DMS 273 (cell line): ENCODE results near the gene ATP6V0E2.

Experiments
- DNase-seq: peaks from one replicate; lab custom pipeline; 2025; ENCODE audit not compliant: unreplicated experiment; lab: John Stamatoyannopoulos, UW

Gene ATP6V0E2

GRCh38 chr7:149838224-149838991 lies 35.4 kb upstream of the ATP6V0E2 start, which contains the start of gene ZNF862:
TSS of gene ZNF862 (plus strand) at chr7:149838375. CDS start at chr7:149838612, 237 bp downstream.
- DNase-seq, result peak; percentile 100

- DNase-seq, result peak; percentile 68
Measured at GRCh38 chr7:149838992-149839408, 34.8 kb upstream of the ATP6V0E2 start.

DNA sequence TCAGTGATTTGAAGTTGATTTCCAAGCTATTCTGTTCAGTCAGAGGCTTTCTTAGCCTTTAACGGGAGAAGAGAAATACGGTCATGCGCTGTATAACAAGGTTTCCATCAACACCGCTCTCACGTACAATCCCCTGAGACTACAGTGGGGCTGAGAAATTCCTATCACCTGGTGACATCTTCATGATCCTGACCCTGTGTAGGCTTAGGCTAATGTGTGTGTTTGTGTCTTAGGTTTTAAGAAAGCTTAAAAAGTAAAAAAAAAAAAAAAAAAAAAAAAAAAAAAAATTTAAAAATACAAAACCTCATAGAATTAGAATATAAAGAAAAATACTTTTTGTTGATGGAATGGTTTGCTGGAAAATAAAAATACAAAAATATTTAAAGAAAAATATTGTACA lies 33.8 kb upstream of the ATP6V0E2 start:
- no peak for DNase-seq

- no peak for DNase-seq
Measured at GRCh38 chr7:149843566-149843965, 30.2 kb upstream of the ATP6V0E2 start.

- DNase-seq, result no peak
Measured at GRCh38 chr7:149844445-149844844, 29.3 kb upstream of the ATP6V0E2 start.

DNA sequence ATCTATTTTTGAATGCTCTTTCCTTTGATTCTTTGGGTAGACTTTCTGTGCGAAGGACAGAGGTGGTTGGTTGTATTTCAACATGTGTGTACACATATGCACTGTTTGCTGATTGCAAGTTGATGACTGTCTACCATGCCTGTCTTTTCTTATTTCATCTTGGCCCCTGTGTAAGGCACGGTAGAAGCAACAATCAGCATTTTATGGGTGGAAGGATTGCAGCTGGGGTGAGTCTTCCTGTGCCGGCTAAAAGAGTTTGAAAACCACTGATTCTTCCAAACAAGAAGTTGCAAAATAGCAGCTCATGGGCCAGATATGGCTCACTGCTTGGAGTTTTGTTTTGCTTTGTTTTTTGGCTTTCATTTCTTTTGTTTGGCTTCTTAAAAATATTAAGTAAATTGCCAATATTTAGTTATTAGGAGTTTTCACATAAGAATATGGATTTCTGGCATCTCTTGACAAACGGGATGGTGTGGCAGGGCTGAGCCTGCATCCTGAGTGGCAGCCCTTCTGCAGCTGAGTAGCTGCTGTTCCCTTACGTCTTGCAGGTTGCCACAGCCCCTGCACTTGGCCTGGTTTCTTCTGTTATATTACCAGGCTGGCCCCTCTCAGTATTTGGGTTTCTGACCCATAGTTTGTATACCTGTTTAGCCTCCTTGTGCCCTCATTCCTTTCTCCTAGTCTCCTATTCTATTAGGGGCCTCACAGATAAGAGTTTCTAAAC lies 28.4 kb upstream of the ATP6V0E2 start:
- no peak for DNase-seq

DNA sequence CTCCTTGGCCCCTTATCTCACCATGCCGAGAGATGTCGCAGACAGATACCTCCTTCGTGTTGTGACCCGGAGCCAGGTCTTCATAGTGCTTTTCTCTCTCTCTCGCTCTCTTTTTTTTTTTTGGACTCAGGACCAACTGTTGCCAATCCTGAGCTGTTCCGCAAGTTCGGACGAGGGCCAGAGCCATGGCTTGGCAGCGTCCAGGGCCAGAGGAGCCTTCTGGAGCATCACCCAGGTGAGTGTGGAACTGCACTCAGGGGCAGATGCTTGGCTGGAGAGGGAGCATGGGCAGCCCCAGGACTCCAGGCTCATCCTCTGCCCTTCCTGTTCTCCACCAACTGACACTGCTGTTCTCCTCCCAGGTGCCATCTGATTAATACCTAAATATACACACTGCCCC lies 27.7 kb upstream of the ATP6V0E2 start:
- no peak for DNase-seq

DNA sequence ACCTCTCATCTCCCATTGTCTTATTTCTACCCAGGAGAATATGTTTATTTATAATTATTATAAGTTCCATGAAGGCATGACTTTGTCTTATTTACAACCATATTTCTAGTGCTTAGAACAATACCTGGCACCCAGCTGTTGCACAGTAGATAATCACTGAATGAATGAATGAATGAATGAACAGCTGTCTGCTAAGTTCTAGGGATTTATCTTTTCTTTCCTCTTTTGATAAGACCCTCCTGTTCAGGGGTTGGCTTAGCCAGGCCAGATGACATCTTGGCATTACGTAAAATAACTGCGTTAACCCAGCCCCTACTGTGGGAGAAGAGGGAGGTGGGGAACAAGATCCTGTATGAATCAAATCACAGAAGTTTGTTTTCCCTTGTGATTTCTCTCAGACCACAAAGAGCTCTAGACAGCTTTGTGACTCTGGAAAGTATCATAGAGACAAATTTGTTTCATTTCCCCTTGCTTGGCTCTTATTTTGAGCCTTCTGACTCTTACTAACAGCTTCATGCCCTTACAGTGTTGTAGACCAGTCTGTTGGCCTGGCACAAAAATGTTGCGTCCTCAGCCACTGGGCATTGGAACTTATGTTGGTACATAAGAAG lies 27.2 kb upstream of the ATP6V0E2 start:
- DNase-seq, result no peak

- no peak for DNase-seq
Measured at GRCh38 chr7:149849174-149849573, 24.6 kb upstream of the ATP6V0E2 start.

DNA sequence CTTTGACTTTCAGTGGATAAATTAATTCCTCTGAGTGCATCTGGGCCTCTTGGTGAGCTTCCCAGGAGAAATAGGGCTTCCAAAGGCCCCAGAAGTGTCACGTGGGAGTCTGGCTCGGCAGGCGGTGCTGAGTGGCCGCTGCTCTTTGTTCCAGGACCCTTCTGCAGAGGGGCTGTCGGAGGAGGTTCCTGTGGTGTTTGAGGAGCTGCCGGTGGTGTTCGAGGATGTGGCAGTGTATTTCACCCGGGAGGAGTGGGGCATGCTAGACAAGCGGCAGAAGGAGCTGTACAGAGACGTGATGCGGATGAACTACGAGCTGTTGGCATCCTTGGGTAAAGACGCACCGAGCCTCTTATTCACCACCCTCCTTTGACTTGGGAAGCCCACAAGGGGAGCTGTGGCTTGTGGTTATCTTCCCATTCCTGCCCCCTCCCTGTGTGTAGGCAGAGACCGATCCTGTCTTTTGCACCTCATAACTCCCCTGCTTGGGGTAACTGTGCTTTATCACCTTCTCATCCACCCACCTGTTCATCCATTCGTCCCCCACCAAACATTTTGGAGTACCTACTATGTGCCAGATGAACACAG lies 23.7 kb upstream of the ATP6V0E2 start:
- DNase-seq, result no peak

- DNase-seq, result no peak
Measured at GRCh38 chr7:149850716-149851115, 23.1 kb upstream of the ATP6V0E2 start.

- no peak for DNase-seq
Measured at GRCh38 chr7:149851449-149851848, 22.3 kb upstream of the ATP6V0E2 start.

GRCh38 chr7:149853157-149853556 lies 20.6 kb upstream of the ATP6V0E2 start:
- DNase-seq, result no peak

- DNase-seq, result peak; percentile 96
Measured at GRCh38 chr7:149854611-149855360, 19.0 kb upstream of the ATP6V0E2 start.

DNA sequence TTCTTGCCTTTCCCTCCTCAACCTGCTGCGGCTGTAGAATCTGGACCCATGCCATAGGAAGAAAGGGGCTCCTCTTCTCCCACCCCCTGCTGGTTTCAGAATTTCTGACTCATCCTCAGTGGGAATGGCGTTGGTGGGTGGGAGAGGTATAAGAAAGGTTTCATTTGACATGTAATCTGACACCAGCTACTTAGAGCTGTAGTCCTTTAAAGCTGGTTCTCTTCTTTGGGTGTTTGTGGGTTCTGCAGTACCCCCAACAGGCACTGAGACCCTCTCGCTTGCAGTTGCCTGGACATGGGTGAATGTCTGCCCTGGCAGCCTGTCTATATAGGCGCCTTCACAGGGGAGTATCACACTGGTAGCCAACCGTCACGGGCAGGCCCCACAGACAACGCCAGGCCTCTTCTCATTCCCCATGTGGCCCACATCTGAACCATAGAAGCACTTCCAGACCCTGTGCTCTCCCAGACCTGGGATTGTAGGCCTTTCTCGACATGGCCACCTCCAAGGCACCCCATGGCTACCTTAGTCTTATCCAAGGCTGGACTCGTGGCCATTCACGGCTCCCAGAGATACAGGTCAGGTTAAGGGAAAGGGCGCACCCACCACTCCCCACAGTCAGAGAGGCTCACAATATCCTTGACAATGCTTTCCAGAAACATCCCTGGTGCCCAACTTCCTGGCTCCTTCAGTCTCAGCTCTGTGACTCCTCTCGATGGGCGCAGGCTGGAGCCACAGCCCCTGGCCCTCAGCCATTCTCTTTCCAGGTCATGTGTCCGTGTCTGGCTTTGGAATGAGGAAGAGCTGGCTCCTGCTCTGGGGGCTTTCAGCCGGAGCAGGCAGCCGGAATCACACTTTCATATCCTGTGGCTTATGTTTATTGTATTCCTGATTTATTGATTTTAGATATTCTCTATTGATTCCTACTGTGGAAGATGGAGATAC lies 18.1 kb upstream of the ATP6V0E2 start:
- peak; percentile 84 for DNase-seq

DNA sequence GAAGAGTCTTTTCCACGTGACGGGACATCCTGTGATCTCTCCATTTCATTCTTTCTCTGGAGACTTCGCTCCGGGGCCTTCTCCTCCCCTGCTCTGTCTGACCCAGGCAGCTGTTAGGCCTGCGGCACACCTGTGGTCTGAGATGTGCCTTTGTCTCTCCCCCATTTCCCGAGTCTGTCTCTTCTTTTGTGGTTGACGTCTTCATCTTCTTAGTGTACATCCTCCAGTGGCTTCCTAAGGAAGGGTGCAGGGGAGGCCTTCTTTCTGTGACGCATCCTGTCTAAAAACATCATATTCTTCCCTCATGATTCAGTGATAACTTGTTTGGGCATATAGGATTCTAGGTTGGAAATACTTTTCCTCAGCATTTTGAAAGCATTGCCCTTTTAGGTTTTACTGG lies 17.2 kb upstream of the ATP6V0E2 start:
- no peak for DNase-seq

GRCh38 chr7:149859369-149859768 lies 14.4 kb upstream of the ATP6V0E2 start:
- no peak for DNase-seq

- DNase-seq, result no peak
Measured at GRCh38 chr7:149859876-149860275, 13.9 kb upstream of the ATP6V0E2 start.

GRCh38 chr7:149860821-149861727 lies 12.7 kb upstream of the ATP6V0E2 start:
- no peak for DNase-seq
